HEK293 (cell line): ENCODE measurements around the gene PZP.

ENCODE experiments used
- CTCF ChIA-PET: fragments of 350-600 bp; formaldehyde crosslinking; extraction: SDS; loops from one replicate; lab custom pipeline; 2021; ENCODE audit warnings: antibody characterized with exemption; lab: Yijun Ruan, JAX
- POLR2A ChIA-PET: fragments of 300-600 bp; formaldehyde crosslinking; extraction: SDS; loops from one replicate; lab custom pipeline; 2020; ENCODE audit warnings: antibody characterized with exemption, inconsistent platforms; lab: Yijun Ruan, JAX
- H3K27ac ChIP-seq: fragments of 200-500 bp; sonication (Bioruptor generic); 2 replicates; pipeline ENCODE4 v1.5.1; 2014; ENCODE audit warnings: low read depth, low read length, control low read depth, inconsistent platforms; ENCODE audit errors: extremely low read depth
- H3K36me3 ChIP-seq, 2 experiments: fragments of 200-500 bp in 1 of 2; sonication (Bioruptor generic) in 1 of 2; 1 replicate in 1 of 2; 2 replicates in 1 of 2; pipeline ENCODE4 v1.5.1; 2014 to 2017; ENCODE audit warnings: inconsistent platforms in 2 of 2, low read length in 2 of 2; ENCODE audit not compliant: control insufficient read depth in 2 of 2, insufficient read depth in 1 of 2
- H3K4me1 ChIP-seq: fragments of 200-500 bp; sonication (Bioruptor generic); 2 replicates; pipeline ENCODE4 v1.5.1; 2014; ENCODE audit warnings: mild to moderate bottlenecking, low read length, inconsistent platforms; ENCODE audit not compliant: control insufficient read depth, insufficient read depth
- H3K4me3 ChIP-seq: 2 replicates; pipeline ENCODE4 v1.5.1; 2011; ENCODE audit warnings: low read depth, mild to moderate bottlenecking, control low read depth, low read length, moderate library complexity
- H3K9me3 ChIP-seq: fragments of 200-500 bp; sonication (Bioruptor generic); 2 replicates; pipeline ENCODE4 v1.5.1; 2014; ENCODE audit warnings: low read depth, low read length, inconsistent platforms; ENCODE audit not compliant: control insufficient read depth, insufficient read depth
- GLI4 ChIP-seq: fragments of 450-650 bp; formaldehyde crosslinking; IDR thresholded peaks from 2 replicates; pipeline ENCODE4 v1.5.1; 2016; ENCODE audit warnings: missing biosample characterization, missing genetic modification characterization
- HOXA7 ChIP-seq: sonication (generic); formaldehyde crosslinking; IDR thresholded peaks from 2 replicates; pipeline ENCODE4 v1.8.1; 2022; ENCODE audit warnings: missing genetic modification reagents, borderline replicate concordance
- SALL2 ChIP-seq: fragments of 450-650 bp; formaldehyde crosslinking; IDR thresholded peaks from 2 replicates; pipeline ENCODE4 v1.5.0; 2017; ENCODE audit warnings: missing biosample characterization, mild to moderate bottlenecking, missing genetic modification characterization, borderline replicate concordance
- ZBTB44 ChIP-seq: fragments of 450-650 bp; IDR thresholded peaks from 2 replicates; pipeline ENCODE4 v1.5.1; 2018; ENCODE audit warnings: missing biosample characterization, mild to moderate bottlenecking, missing genetic modification characterization
- ZFP37 ChIP-seq: fragments of 450-650 bp; formaldehyde crosslinking; IDR thresholded peaks from 2 replicates; pipeline ENCODE4 v1.5.1; 2016; ENCODE audit warnings: missing biosample characterization, missing genetic modification characterization
- ZNF140 ChIP-seq: fragments of 450-650 bp; formaldehyde crosslinking; IDR thresholded peaks from 2 replicates; pipeline ENCODE4 v1.5.1; 2016; ENCODE audit warnings: missing biosample characterization, missing genetic modification characterization
- ZNF175 ChIP-seq: fragments of 450-650 bp; formaldehyde crosslinking; IDR thresholded peaks from 2 replicates; pipeline ENCODE4 v1.5.1; 2016; ENCODE audit warnings: missing biosample characterization, missing genetic modification characterization
- ZNF202 ChIP-seq: fragments of 450-650 bp; formaldehyde crosslinking; IDR thresholded peaks from 2 replicates; pipeline ENCODE4 v1.5.1; 2016; ENCODE audit warnings: missing biosample characterization, missing genetic modification characterization, borderline replicate concordance
- ZNF214 ChIP-seq: fragments of 450-650 bp; formaldehyde crosslinking; IDR thresholded peaks from 2 replicates; pipeline ENCODE4 v1.5.1; 2017; ENCODE audit warnings: missing biosample characterization, mild to moderate bottlenecking, missing genetic modification characterization, borderline replicate concordance
- ZNF223 ChIP-seq: fragments of 450-650 bp; formaldehyde crosslinking; IDR thresholded peaks from 2 replicates; pipeline ENCODE4 v1.5.1; 2016; ENCODE audit warnings: missing biosample characterization, missing genetic modification characterization
- ZNF23 ChIP-seq: fragments of 450-650 bp; formaldehyde crosslinking; IDR thresholded peaks from 2 replicates; pipeline ENCODE4 v1.5.1; 2016; ENCODE audit warnings: missing biosample characterization, missing genetic modification characterization, borderline replicate concordance
- ZNF335 ChIP-seq: fragments of 450-650 bp; formaldehyde crosslinking; conservative IDR thresholded peaks from 2 replicates; pipeline ENCODE4 v1.5.1; 2016; ENCODE audit warnings: missing biosample characterization, missing genetic modification characterization
- ZNF350 ChIP-seq: fragments of 450-650 bp; formaldehyde crosslinking; IDR thresholded peaks from 2 replicates; pipeline ENCODE4 v1.5.0; 2017; ENCODE audit warnings: missing biosample characterization, mild to moderate bottlenecking, missing genetic modification characterization
- ZNF433 ChIP-seq: fragments of 450-650 bp; formaldehyde crosslinking; IDR thresholded peaks from 2 replicates; pipeline ENCODE4 v1.5.1; 2016; ENCODE audit warnings: missing biosample characterization, missing genetic modification characterization, low read depth
- ZNF48 ChIP-seq: fragments of 450-650 bp; formaldehyde crosslinking; IDR thresholded peaks from 2 replicates; pipeline ENCODE4 v1.5.1; 2016; ENCODE audit warnings: missing biosample characterization, missing genetic modification characterization
- ZNF521 ChIP-seq: fragments of 450-650 bp; formaldehyde crosslinking; IDR thresholded peaks from 2 replicates; pipeline ENCODE4 v1.5.1; 2017; ENCODE audit warnings: missing biosample characterization, mild to moderate bottlenecking, missing genetic modification characterization
- ZNF548 ChIP-seq: fragments of 450-650 bp; formaldehyde crosslinking; IDR thresholded peaks from 2 replicates; pipeline ENCODE4 v1.5.1; 2016; ENCODE audit warnings: missing biosample characterization, missing genetic modification characterization
- ZNF596 ChIP-seq: fragments of 450-650 bp; IDR thresholded peaks from 2 replicates; pipeline ENCODE4 v1.5.0; 2018; ENCODE audit warnings: missing biosample characterization, mild to moderate bottlenecking, missing genetic modification characterization, moderate library complexity
- ZNF621 ChIP-seq: fragments of 450-650 bp; formaldehyde crosslinking; IDR thresholded peaks from 2 replicates; pipeline ENCODE4 v1.5.1; 2017; ENCODE audit warnings: missing biosample characterization, missing genetic modification characterization
- ZNF660 ChIP-seq: fragments of 450-650 bp; IDR thresholded peaks from 2 replicates; pipeline ENCODE4 v1.5.1; 2018; ENCODE audit warnings: missing biosample characterization, mild to moderate bottlenecking, missing genetic modification characterization
- TF ChIP-seq, protein P1 (sequence below): fragments of 450-650 bp; formaldehyde crosslinking; IDR thresholded peaks from 2 replicates; pipeline ENCODE4 v1.5.1; 2017; ENCODE audit warnings: missing biosample characterization, mild to moderate bottlenecking, missing genetic modification characterization, moderate library complexity

Gene PZP

DNA sequence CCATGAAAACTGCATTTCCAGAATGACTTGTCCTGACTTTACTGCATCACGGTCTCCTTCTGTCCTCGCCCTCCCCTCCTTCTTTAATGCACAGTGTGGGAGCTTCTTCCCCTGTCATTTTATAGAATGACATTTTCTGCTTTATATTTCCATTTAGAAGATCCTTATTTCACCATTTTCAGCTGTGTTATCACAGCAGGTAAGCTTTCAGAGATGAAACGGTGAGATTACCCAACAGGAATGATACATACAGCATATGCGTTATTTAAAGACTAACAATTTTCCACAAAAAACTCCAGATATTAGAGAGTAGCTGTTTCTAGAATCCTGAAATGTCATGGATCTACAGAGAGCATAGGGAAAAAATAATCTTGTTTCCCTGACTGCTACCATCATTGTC is 27.3 kb upstream of the PZP start:
- no peaks in the 10 kb centered on the region for H3K4me1 ChIP-seq
- H3K4me3 ChIP-seq: no peak overlapping the region
- H3K27ac ChIP-seq: no peak overlapping the region
- TF ChIP-seq ZNF223 (tag by site-specific recombination): no peak
- TF ChIP-seq ZNF621: no peak
- TF ChIP-seq ZNF350: no peak
- TF ChIP-seq GLI4 (tag by site-specific recombination): no peak
- CTCF ChIA-PET: no interaction called here
- no peaks in the 10 kb centered on the region for H3K36me3 ChIP-seq
- H3K9me3 ChIP-seq: no peaks in the 10 kb centered on the region
- POLR2A ChIA-PET: no interaction called here

- no peaks in the 10 kb centered on the region for H3K4me1 ChIP-seq
- H3K4me3 ChIP-seq: no peak overlapping the region
- TF ChIP-seq ZNF335 (tag by site-specific recombination) (no peak), ZNF140 (tag by site-specific recombination) (no peak), ZNF521 (tag by site-specific recombination) (no peak), ZNF433 (no peak), HOXA7 (CRISPR knock-in tag) (no peak), ZNF660 (no peak), ZNF214 (no peak)
- H3K36me3 ChIP-seq: no peaks in the 10 kb centered on the region
- H3K9me3 ChIP-seq: no peaks in the 10 kb centered on the region
- ChIA-PET POLR2A (no interaction called here), CTCF (no interaction called here)
- H3K27ac ChIP-seq: no peak overlapping the region
These were observed 19.8 kb upstream of the PZP start for GRCh38 chr12:9227950-9228349.

DNA sequence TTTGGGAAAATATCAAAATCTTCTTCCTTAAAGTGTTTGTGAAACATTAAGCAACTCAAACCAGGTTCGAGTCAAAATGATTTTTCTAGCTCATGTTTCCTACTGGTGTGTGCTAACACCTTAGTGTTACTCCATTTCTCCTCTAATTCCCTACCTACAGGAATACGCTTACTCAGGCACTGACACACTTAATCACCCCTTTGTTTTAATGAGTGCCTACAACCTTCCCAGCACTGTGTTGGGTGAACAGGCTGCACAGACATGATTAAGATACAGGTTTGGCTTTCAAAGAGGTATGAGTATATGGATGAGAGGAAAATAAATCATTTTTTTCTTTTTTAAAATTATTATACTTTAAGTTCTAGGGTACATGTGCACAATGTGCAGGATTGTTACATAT is 15.6 kb upstream of the PZP start:
- TF ChIP-seq ZBTB44 (tag by site-specific recombination) (no peak), ZNF548 (tag by site-specific recombination) (no peak), ZNF596 (no peak), ZNF23 (tag by site-specific recombination) (no peak), ZNF48 (no peak), ZNF175 (tag by site-specific recombination) (no peak), ZNF202 (tag by site-specific recombination) (no peak), SALL2 (tag by site-specific recombination) (no peak), ZFP37 (no peak)
- TF ChIP-seq, protein P1, sequence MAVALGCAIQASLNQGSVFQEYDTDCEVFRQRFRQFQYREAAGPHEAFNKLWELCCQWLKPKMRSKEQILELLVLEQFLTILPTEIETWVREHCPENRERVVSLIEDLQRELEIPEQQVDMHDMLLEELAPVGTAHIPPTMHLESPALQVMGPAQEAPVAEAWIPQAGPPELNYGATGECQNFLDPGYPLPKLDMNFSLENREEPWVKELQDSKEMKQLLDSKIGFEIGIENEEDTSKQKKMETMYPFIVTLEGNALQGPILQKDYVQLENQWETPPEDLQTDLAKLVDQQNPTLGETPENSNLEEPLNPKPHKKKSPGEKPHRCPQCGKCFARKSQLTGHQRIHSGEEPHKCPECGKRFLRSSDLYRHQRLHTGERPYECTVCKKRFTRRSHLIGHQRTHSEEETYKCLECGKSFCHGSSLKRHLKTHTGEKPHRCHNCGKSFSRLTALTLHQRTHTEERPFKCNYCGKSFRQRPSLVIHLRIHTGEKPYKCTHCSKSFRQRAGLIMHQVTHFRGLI (tag by site-specific recombination): no peak
- TF ChIP-seq, all 188 proteins: peak for 0
- H3K27ac ChIP-seq: no peak overlapping the region
- no peak overlapping the region for H3K4me3 ChIP-seq
- no peaks in the 10 kb centered on the region for H3K9me3 ChIP-seq
- ChIA-PET CTCF (interaction anchor here (0.7 kb wide), 1 partner anchor 419 kb away, joined by 3 read pairs; no protein-coding TSS in a partner anchor), POLR2A (no interaction called here)
- no peaks in the 10 kb centered on the region for H3K4me1 ChIP-seq
- no peaks in the 10 kb centered on the region for H3K36me3 ChIP-seq
